ENCODE measurements around the gene SMIM32.

SMIM32 gene

DNA sequence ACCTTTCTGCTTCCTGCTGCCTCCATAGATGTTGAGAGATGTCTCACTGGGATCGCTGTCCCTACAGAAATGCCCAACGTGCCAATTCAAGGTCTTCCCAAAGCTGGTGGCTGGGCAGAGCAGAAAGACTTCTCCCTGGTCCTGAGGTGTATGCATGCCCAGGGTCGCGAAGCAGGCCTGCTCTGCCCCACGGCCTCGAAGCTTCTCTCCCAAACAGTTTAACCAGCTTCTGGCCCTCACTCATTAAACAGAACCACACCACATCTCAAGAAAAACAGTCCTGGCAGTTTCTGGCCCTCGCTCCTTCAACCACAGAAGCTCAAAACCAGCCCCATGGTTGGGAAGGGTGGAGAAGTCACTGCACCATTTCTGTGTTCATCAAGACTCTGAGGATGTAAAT lies 14.7 kb upstream of the SMIM32 start:
- no peak for DNase-seq (ENCODE audit: low read depth, low spot score)

DNA sequence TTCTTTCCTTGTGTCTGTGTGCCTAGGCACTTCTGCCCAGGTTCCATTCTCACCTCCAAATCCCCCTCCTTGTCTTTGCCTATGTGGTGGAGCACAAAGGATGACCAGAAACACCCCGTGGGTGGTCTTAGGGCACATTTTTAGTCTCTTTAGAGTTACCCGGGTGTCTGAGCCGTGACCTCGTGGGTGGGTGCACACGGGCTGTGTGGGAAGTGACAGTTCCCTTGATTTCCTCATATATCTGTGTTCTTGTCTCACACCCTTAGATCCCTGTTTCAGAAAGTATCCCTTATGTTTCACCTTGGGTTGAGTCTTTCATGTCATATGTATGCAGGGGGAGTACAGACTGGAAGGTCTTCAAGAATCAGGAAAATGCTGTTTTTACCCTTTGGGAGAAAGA lies 13.4 kb upstream of the SMIM32 start:
- DNase-seq (ENCODE audit: low read depth, low spot score): no peak

DNA sequence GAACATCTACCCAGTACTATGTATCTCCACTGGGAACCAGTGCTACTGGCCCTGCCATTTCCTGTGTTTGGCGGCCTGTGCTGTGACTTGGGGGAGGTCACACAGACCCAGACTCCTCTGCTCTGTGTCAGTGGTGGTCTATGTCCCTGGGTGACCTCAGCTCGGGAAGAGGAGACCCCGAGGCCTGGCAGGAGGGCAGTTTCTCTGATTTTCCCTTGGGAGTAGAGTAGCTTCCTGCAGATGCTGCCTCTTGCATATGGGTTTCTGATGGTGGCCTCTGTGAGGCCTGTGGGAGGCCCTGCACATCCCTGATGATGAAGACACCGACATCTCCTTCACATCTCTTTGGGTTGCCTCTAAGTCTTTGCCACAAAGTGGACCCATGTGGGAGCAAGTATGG lies 13.0 kb upstream of the SMIM32 start:
- DNase-seq (ENCODE audit: low read depth, low spot score): no peak

DNA sequence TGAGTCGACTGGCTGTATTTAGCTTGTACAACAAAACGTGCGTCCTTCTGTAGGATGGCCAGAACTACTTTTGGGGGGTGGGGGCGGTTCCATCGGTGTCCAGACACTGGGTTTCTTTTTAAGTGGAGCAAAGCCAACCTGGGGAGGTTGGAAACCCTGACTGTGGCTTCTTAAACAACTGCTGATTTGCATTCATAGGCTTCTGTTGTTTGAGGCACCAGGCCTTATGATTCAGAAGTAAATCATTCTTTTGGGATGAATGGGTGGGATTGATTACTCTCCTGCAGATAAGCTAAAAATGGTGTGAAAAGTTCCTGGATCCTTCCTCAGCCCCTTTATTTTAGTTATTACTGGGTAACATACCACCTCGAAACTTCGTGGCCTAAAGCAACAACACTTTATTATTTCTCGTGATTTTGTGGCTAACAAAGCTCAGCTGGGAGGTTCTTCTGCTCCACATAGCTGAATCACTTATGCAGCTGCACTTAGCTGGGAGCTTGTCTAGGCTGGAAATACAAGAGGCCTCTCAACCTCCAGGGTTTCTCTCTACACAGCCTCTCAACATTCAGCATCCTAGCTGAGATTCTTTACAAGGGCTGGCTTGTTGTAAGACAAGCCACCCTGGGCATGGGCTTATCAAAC lies 12.2 kb upstream of the SMIM32 start:
- no peak for DNase-seq (ENCODE audit: low read depth, low spot score)

DNA sequence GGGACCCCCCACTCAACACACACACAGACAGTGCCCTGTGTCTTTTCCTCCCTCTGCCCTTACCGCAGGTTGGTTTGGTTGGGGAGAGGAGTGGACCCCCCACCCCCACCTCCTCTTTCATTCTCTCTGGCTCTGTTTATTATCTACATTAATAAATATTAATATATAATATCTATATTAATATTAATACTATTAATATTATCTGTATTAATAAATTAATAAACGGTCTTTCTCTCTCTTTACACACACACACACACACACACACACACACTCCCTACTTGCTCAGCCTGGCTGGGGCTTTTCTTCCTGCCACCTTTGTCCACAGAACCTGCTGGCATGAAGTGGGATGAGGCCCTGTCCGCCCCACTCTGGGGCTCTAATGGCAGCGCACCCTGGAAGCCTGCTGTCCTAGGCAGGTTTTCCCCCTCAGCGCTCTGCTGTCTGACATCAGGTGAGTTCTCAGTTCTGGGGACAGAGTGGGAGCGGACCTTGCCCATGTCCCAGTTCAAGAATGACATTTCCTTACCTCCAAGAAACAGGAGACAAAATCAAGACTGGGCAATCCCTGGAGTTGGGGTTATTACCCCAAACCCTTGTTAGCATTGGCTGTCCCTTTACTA lies 10.5 kb upstream of the SMIM32 start:
- no peak for DNase-seq (ENCODE audit: low read depth, low spot score)

DNA sequence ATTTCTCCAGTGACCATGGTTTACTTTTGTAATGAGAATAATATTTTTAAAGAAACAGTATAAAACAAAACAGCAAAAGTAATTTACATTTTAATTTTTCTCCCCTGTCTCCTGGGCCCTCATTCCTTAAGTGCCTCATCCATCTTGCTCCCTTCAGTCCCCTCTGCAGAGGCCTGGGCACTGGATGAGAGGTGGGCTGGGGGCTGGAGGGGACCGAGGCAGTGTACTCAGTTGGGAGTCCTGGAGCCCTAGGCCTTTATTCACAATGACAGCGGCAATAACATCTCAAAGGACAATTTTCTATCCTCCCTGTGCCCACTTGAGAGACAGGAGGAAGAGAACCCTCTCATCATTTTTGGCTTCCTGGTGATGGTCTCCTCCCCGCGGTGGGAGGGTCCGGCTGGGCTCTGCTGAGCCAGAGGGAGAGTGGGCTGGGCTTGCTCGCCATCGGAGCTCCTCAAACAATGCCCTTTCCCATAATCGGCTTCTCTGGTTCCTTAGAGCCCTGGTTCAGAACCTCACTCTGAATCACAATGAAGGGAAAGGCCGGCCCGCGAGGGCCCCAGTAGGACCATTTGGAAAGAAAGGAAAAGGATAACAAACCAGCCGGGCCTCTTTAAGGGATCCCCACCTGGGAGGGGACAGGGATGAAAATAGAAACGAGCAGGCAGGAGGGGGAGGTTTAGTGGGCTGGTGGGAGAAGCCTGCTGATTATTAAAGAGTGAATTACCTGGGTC lies 9.7 kb upstream of the SMIM32 start:
- DNase-seq (ENCODE audit: low read depth, low spot score): peak; percentile 93

DNA sequence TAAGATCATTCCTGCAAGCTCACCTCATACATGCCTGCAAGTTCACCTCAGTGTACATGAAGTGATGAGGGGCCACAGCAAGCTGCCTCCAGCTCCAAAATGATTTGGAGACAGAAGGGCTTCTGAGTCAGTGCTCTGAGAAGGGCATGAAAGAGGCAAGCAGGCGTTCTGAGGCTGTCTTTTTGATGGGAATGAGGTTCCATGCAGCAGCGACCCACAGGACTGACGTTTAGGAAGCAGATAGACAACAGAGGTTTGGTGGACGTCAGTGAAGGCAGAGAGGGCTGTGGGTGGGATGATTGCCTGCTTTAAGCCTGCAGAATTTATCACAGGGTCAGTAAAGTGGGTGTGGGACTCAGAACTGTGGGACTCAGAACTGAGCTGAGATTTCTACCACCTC lies 8.9 kb upstream of the SMIM32 start:
- DNase-seq (ENCODE audit: low read depth, low spot score): peak; percentile 20

DNA sequence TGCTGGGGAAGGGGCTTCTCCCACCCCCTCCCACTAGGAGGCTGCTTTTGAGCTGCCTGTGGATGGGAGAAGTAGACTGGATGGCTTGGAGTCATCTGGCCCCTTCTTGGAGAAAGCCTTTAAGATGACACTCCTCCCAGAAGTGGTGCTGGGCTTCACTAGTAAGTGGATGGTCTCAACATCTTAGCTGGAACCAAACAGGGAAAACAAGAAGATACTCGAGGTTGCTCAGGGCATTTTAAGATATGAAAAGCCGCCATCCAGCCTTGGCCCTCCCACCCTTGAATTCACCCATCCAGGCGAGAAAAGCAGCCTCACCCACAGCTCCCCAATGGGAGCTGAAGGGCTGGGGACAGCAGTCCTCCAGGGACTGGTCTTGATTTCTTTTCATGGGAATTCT lies 7.8 kb upstream of the SMIM32 start:
- no peak for DNase-seq (ENCODE audit: low read depth, low spot score)

DNA sequence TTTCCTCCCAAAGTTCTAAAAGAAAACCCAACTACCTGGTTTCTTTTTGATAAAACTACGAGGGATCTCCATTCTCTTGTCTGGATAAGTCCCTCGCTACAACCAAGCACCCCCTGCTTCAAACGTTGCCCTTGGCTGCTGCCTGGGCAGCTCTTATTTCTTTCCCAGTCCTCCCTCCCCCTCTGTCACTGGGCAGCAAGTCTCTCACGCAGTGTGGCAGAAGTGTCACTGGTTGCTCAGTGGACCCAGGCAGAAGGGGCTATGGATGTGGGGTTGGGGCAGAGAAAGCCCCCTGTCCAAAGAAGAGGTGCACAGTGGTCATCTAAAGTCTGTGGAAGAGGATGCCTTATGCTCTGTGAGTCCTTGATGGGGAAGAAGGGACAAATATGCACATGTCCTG lies 7.2 kb upstream of the SMIM32 start:
- DNase-seq (ENCODE audit: low read depth, low spot score): no peak

DNA sequence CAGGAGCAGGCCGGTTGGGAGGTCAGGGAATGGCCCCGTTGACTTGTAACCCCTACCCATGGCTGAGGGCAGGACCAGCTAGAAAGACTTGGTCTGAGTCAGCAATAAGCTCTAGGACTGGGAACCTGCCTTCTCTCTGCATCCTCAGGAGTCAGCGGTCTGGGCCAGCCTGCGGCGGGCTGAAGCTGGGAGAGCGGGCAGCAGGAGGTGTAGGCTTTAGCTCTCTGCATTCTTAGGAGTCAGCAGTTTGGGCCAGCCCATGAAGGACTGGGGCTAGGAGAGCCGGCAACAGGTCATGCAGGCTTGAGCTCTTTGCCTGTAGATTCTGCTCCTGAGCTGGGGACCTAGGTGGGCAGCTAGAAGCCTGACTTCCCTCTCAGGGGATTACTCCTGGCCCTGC lies 6.4 kb upstream of the SMIM32 start:
- DNase-seq (ENCODE audit: low read depth, low spot score): peak; percentile 73

DNA sequence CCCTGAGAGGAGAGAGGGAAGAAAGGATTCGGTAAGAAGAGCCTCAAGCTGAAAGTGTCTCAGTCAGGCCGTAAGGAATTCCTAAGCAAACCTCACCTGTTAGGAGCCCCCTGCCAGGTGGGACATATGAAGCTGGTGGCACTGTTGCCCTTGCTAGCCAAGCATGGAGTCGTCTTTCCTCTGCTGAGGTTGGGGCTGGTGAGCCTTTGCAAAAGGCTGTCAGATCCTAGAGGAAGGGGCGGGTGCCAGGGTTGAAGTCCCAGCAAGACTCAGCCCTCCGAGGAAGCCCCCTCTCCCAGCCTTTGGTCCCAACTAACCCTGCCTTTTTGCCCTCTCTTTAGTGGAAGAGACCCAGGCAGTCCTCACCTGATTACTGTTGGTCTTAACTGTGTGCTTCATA lies 5.5 kb upstream of the SMIM32 start:
- no peak for DNase-seq (ENCODE audit: low read depth, low spot score)

DNA sequence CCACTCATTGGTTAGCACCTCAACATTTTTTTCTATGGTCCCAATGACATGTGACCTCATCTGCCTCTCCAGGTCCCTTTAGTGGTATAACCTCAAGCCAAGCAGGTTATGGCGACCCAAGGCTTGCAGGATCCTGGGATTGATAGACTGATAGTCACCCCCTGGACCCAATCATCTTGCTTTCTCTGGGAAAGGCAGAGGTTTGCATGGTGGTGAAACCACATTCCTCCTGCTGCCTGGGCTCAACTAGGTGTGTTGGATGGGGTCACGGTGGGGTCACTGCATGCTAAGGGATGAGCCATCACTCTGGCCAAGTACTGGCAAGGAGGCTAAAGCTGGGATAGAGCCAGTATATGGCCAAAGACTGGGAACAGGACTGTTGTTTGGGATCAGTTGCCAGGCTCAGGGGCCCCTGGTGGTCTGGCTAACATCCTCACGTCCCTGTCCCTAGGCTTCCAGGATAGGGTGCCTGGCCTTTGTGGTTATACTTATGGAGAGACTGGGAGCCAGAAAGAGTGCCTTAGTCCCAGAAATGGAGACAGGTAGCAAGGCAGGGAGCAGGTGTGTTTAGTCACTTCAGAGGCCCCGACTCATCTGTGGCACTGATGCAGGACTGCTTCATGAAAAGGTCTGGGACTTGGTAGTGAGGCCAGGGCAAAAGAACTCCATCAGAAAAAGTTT lies 4.6 kb upstream of the SMIM32 start:
- DNase-seq (ENCODE audit: low read depth, low spot score): peak; percentile 23

DNA sequence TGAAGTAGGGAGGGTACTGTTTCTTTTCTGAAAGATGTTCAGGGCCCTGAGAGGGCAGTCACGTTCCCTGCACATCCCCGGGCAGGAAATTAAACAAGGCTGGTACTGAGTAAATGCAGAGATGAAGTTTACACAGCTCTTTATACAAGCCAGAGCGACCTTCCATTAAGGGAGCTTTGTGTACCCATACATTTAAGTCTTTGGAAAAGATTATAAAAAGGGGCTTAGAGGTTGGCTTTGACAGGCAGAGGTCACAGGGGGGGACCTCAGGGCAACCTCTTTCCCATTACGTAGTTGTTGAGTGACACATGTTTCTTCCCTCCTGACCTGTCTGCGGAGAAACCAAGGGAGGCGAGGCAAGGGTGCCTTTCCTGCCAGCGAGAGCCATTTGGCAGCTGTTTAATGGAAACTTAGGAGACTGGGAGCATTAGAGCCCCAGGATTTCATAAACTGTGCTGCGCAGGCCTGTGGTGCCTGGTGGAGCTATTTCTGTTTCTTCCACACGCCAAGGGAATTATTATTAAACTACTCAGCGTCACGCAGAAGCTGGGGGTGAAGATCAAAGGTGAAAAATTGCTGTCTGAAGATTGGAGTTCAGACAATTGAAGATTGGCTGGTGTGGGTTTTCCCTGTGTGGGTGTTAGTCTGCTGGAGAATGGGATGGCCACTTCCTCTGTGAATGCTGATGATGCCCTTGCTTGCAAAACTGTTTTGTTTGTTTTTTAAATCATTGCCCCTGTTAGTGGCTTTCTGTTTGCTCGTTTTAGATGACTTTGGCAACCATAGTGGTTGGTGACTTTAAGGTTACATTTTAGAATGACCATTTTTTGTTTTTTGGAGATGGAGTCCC lies 3.2 kb upstream of the SMIM32 start:
- no peak for DNase-seq (ENCODE audit: low read depth, low spot score)

DNA sequence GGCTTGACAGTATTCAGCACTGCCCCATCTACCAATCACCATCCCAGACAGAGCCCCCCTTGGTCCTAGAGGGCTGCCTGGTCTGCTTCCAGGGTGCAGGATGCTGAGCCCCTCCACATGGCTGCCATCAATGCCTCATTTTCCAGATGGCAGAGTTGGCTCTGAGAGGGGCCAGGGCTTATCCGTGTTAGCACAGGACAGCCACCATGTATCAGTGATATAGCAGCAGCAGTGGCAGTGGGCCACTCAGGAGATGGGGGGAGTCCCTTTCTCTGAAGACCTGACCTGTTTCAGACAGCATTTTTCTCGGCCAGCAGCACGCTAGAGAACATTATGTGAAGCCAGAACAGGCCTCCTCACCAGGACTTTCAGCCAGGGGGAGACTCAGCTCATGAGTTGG lies 1.6 kb upstream of the SMIM32 start:
- DNase-seq (ENCODE audit: low read depth, low spot score): no peak

DNA sequence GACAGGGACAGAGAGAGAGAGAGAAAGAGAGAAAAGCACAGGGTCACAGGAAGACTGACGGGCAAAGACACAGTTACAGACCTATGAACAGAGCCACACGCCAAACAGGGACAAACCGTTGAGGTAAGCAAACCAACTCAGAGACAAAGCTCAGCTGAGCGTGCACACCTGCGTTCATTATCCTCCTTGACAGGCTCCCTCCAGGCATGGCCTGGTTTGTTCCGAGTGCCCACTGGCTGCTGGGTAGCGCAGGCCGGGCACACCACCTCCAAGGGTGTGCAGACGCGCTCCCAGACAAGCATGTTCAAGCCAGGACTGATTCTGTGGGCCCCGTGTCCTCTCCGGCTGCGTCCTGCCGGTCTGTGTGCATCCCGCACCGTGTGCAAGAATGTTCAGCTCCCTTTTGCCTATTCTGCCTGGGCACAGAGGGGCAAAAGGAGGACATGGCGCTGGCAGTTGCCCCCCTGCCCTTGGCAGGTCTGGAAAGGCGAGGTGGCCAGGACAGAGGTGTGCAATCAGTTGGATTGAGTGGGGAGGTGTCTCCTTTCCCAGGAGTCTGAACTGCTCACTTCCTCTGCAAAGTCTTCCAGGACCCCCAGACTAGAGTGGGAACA lies 467 bp upstream of the SMIM32 start:
- no peak for DNase-seq (ENCODE audit: low read depth, low spot score)

DNA sequence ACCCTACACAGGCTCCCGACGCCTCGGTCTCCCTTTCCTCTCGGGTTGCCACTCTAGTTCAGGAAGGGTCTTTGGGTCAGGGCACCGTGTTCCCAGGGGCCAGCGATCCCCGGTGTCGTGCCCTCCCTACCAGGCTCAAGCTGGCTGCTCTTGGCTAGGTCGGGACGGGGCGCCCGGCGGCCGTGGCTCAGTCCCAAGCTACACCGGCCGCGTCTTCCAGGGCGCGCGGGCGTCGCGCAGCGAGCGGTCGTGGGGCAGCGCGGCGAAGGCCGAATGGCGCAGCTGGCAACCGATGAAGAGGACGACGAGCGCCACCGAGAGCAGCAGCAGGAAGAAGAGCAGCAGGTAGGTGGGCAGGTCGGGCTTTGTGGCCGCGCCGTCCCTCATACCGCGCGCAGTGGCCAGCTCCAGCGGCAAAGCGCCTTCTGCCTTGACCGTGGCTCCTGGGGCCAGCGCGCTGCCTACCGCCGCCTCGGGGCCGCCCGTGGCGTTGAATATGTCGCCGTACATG lies 892 bp downstream of the SMIM32 start:
- DNase-seq (ENCODE audit: low read depth, low spot score): no peak

DNA sequence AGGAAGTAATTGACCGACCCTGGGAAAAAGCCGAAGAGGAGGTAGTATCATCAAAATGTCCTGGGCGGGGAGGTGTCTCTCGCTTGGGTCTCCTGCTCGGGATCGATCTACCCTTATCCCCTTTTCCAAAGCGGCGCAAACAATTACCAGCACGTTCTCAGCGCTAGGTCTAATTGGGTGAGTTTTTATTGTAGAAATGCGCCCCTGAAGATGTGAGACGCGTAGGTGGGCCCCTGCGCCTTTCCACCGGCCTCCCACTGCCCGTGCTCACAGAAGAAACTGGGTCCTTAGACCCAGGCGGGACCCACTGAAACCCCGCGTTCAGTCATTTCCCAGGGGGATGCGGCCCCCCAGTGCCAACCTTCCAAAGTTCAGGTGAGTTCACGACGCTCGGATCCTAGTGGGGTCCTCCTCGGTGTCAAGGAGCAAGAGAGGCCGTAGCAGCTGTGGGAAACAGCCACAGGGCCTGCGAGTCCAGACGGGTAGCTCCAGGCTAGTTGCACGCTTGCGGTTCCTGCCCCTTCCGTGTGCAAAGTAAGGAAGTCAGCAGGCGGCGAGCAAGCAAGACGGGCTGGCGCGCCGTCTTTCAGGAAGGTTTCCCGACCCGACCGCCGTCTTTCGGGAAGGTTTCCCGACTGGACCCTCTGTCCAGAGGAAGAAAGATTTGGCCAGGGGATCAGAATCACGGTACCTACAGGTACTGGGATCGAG lies 1.5 kb downstream of the SMIM32 start:
- peak; percentile 73 for DNase-seq (ENCODE audit: low read depth, low spot score)

DNA sequence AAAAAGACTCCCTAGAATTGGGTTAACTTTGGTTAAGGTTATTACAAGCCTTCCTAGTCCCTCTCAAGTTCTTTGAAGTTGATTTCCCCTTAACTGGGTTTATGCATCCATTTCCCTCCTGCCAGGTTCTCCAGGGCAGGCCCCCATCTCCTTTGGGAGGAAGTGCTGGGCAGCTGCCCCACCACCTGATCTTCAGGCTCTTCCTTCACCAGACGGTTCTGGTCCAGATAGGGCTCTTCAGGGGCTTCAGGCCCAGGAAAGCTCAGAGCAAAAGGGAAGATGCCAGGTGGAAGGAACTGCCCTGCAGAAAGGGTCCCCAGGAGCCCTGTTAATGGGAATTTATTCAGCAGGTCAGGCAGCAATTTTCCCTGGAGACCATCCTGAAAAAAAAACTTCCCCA lies 2.1 kb downstream of the SMIM32 start:
- no peak for DNase-seq (ENCODE audit: low read depth, low spot score)

DNA sequence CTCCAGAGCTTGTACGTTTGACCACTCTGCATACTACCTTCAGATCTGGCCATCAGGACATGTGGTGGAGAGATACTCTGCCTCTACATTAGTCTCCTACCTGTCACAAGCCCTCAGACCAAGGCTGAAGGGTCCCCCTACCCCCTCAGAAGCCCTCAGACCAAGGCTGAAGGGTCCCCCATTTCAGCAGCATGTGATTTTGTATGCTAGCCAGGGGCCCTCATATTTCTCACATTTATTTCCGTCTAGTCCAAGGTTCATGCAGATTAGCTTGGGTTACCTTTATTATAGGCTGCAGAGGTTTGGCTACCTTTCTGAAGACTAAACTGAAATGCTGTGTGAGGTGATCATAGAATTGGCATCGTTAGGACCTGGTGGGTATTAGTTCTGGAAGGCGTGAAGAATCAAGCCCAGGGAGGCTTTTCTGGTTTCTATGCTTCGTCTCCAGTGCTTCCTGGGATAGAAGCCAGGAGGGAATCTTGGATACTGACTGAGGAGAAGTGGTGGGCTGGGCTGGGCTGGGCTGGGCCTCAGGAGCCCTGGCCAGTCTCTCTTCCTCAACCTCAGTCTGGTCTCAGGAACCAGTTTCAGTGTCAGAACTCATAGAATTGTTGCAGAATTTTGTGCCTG lies 2.8 kb downstream of the SMIM32 start:
- no peak for DNase-seq (ENCODE audit: low read depth, low spot score)

DNA sequence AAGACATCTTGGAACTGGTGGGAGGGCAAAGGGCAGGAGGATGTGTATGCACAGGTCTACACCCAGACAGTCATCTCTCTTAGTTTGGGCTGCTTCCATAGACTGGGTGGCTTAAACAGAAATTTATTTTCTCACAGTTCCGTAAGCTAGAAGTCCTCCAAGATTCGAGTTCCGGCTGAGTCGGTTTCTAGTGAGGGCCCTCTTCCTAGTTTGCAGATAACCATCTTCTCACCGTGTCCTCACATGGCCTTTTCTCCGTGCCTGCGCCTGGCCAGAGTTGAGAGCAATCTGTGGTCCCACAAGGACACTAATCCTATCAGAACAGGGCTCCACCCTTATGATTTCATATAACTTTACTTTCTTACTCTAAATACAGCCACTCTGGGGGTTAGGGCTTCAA lies 4.1 kb downstream of the SMIM32 start:
- DNase-seq (ENCODE audit: low read depth, low spot score): no peak

All from ELF-1 (cell line).